Naive thymus-derived CD4-positive, alpha-beta T cell (primary cell): ENCODE results near the gene CGB1. TPM values are rescaled to one million over a fixed set of nuclear protein-coding genes. Genes with fewer than 3 reads are reported as not detected.
A peak's percentile ranks its signal among the peaks of the same experiment; 100 is the strongest.

Source experiments
- ATAC-seq: fragments of 150-1000 bp; cut with Tn5 transposase; 2 replicates; pipeline ENCODE4 v1.10.0; 2021; ENCODE audit warnings: mild to moderate bottlenecking, moderate library complexity
- CTCF ChIA-PET: fragments of 350-600 bp; sonication (Branson Sonifier 250); formaldehyde crosslinking; loops from one replicate; lab custom pipeline; 2021; ENCODE audit warnings: antibody characterized with exemption; lab: Charles Lee
- POLR2A ChIA-PET: fragments of 350-600 bp; sonication (Branson Sonifier 250); formaldehyde crosslinking; loops from one replicate; lab custom pipeline; 2021; ENCODE audit warnings: antibody characterized with exemption, inconsistent platforms; lab: Charles Lee
- DNase-seq, 9 donors: peaks; one replicate each; pipeline versions ENCODE4 v3.0.0 to v3.0.0-alpha.2; 2020 to 2022; ENCODE audit warnings: mixed read lengths in 1 of 9
- H3K27ac ChIP-seq: one replicate; pipeline ENCODE4 v1.7.0; 2013; ENCODE audit warnings: mild to moderate bottlenecking, low read depth, low read length, moderate library complexity
- H3K27me3 ChIP-seq, 2 donors: one replicate each; pipeline ENCODE4 v1.7.0; 2013; ENCODE audit warnings: low read length in 2 of 2, mild to moderate bottlenecking in 2 of 2, moderate library complexity in 2 of 2; ENCODE audit not compliant: control insufficient read depth in 2 of 2, insufficient read depth in 2 of 2
- H3K36me3 ChIP-seq, 3 experiments: 1 replicate in 2 of 3; 2 replicates in 1 of 3; pipeline ENCODE4 v1.7.0; 2013; ENCODE audit warnings: low read length in 3 of 3, mild to moderate bottlenecking in 3 of 3, moderate library complexity in 1 of 3; ENCODE audit not compliant: insufficient read depth in 3 of 3, control insufficient read depth in 2 of 3
- H3K4me1 ChIP-seq, 2 donors: one replicate each; pipeline ENCODE4 v1.7.0; 2013; ENCODE audit warnings: low read length in 2 of 2, mild to moderate bottlenecking in 2 of 2, moderate library complexity in 1 of 2; ENCODE audit not compliant: control insufficient read depth in 2 of 2, insufficient read depth in 2 of 2
- H3K4me3 ChIP-seq: 2 replicates; pipeline ENCODE4 v1.7.0; 2013; ENCODE audit warnings: mild to moderate bottlenecking, low read length
- H3K9me3 ChIP-seq, 3 experiments: 1 replicate in 2 of 3; 2 replicates in 1 of 3; pipeline ENCODE4 v1.7.0; 2013; ENCODE audit warnings: low read length in 3 of 3; ENCODE audit not compliant: control insufficient read depth in 2 of 3
- H3K27ac Mint-ChIP-seq, 9 donors: one replicate each; pipeline ENCODE4 v1.8.0; 2020 to 2022; ENCODE audit warnings: mixed read lengths in 9 of 9, mild to moderate bottlenecking in 8 of 9, moderate library complexity in 5 of 9, inconsistent platforms in 2 of 9
- H3K27me3 Mint-ChIP-seq, 5 donors: one replicate each; pipeline ENCODE4 v1.8.0; 2021 to 2022; ENCODE audit warnings: mixed read lengths in 5 of 5, mild to moderate bottlenecking in 1 of 5
- H3K36me3 Mint-ChIP-seq, 5 donors: one replicate each; pipeline ENCODE4 v1.8.0; 2020 to 2022; ENCODE audit warnings: mixed read lengths in 5 of 5, mild to moderate bottlenecking in 3 of 5, inconsistent platforms in 1 of 5
- H3K4me1 Mint-ChIP-seq, 7 donors: one replicate each; pipeline ENCODE4 v1.8.0; 2020 to 2022; ENCODE audit warnings: mixed read lengths in 7 of 7, mild to moderate bottlenecking in 3 of 7, inconsistent platforms in 1 of 7
- H3K4me3 Mint-ChIP-seq, 10 donors: one replicate each; pipeline ENCODE4 v1.8.0; 2020 to 2022; ENCODE audit warnings: mild to moderate bottlenecking in 10 of 10, mixed read lengths in 10 of 10, moderate library complexity in 6 of 10, inconsistent platforms in 2 of 10
- H3K9me3 Mint-ChIP-seq, 11 donors: one replicate each; pipeline ENCODE4 v1.8.0; 2020 to 2022; ENCODE audit warnings: mixed read lengths in 11 of 11, mild to moderate bottlenecking in 4 of 11, inconsistent platforms in 1 of 11, moderate library complexity in 1 of 11
- intact Hi-C, 2 donors: fragments of 100-400 bp; cut with micrococcal nuclease; formaldehyde crosslinking; loops; one replicate each; pipeline ENCODE4 v1.15.1; 2023
- polyA plus RNA-seq, 2 donors: library from polyadenylated mRNA; unstranded; fragments of 300-500 nt; fragmentation: Illumina TruSeq; gene quantifications; one replicate each; pipeline ENCODE4 v1.2.3, GENCODE V29; 2021
- total RNA-seq, 6 experiments: library from RNA in 5 of 6; stranded (reverse) in 5 of 6; gene quantifications; 1 replicate in 5 of 6; 2 replicates in 1 of 6; pipeline ENCODE4 v1.2.3 and lab custom pipeline; 2021 to 2026

CGB1 gene
- total and polyA plus RNA-seq, 7 experiments from 2014 or later: not detected

GRCh38 chr19:48993175-48994034, 43.3 kb downstream of the CGB1 start, which contains the start of the genes GYS1 and RUVBL2:
GYS1 (minus strand) TSS chr19:48993309; CDS start chr19:48993112, 197 bp downstream.
RUVBL2 (plus strand) TSS chr19:48993887; CDS start chr19:48993912, 25 bp downstream.
- POLR2A ChIA-PET: interaction anchor here (0.6 to 4.2 kb wide), 26 partner anchors 12 to 1883 kb away, joined by 3 to 58 read pairs (median 4); partner anchors contain the start of genes CA11, CARD8, FTL and PIH1D1
- Mint-ChIP-seq H3K4me1 (peaks cover 40 to 59% (median 46%) of the 10 kb centered on the region in 7 donors), H3K27me3 (no peaks in the 10 kb centered on the region), H3K9me3 (no peaks in the 10 kb centered on the region), H3K27ac (peak within 1 kb of the TSS; percentile 89 to 99 (median 97)), H3K4me3 (peak within 1 kb of the TSS; percentile 95 to 100 (median 96)), H3K36me3 (peaks cover 0 to 16% (median 4%) of the 10 kb centered on the region in 5 donors)
- Histone ChIP-seq H3K4me1 (peaks cover 23 to 24% of the 10 kb centered on the region in 2 donors), H3K4me3 (peak within 1 kb of the TSS; percentile 70), H3K27ac (peak within 1 kb of the TSS; percentile 80), H3K9me3 (no peaks in the 10 kb centered on the region), H3K36me3 (peaks cover 0 to 9% (median 0%) of the 10 kb centered on the region in 3 experiments), H3K27me3 (no peaks in the 10 kb centered on the region)
- ATAC-seq: peak; percentile 95
- intact Hi-C loops: loop anchor here (1.0 to 10.0 kb wide), 32 partner anchors 25 to 1519 kb away; partner anchors contain the start of genes ALDH16A1 (in 2 of the 2), DBP (in 2 of the 2), FTL (in 2 of the 2) and NUCB1 (in 2 of the 2)
- CTCF ChIA-PET: interaction anchor here (0.6 to 2.1 kb wide), 22 partner anchors 10 to 817 kb away, joined by 3 to 10 read pairs (median 4); partner anchors contain the start of genes DHDH and FTL
- DNase-seq: peak; percentile 96 to 100 (median 99)

GRCh38 chr19:48992581-48993174, 44.0 kb downstream of the CGB1 start:
- Histone ChIP-seq H3K4me3 (peak overlapping the region; percentile 70), H3K36me3 (peaks cover 0 to 13% (median 0%) of the 10 kb centered on the region in 3 experiments), H3K27ac (peak overlapping the region; percentile 80), H3K9me3 (no peaks in the 10 kb centered on the region), H3K27me3 (no peaks in the 10 kb centered on the region), H3K4me1 (peaks cover 23 to 24% of the 10 kb centered on the region in 2 donors)
- Mint-ChIP-seq H3K36me3 (peaks cover 0 to 20% (median 9%) of the 10 kb centered on the region in 5 donors), H3K4me3 (peak overlapping the region; percentile 95 to 100 (median 96)), H3K27me3 (no peaks in the 10 kb centered on the region), H3K4me1 (peaks cover 39 to 60% (median 45%) of the 10 kb centered on the region in 7 donors), H3K27ac (peak overlapping the region; percentile 87 to 99 (median 96)), H3K9me3 (peaks cover 0 to 2% (median 0%) of the 10 kb centered on the region in 11 donors)
- ATAC-seq (no peak), DNase-seq (peak in 1 of 9 donors; percentile 14)
- intact Hi-C loops: loop anchor here (1.0 to 10.0 kb wide), 32 partner anchors 26 to 1520 kb away; partner anchors contain the start of genes ALDH16A1 (in 2 of the 2), DBP (in 2 of the 2), FTL (in 2 of the 2) and NUCB1 (in 2 of the 2)
- ChIA-PET POLR2A (interaction anchor here (0.8 to 4.2 kb wide), 18 partner anchors 11 to 858 kb away, joined by 3 to 58 read pairs (median 4); partner anchors contain the start of genes CA11, FTL, PIH1D1 and PTOV1), CTCF (interaction anchor here (0.6 to 2.1 kb wide), 12 partner anchors 9 to 268 kb away, joined by 3 to 10 read pairs (median 4); partner anchors contain the start of genes DHDH and FTL)

GRCh38 chr19:48991873-48992580, 44.7 kb downstream of the CGB1 start:
- POLR2A ChIA-PET: interaction anchor here (0.8 to 4.2 kb wide), 6 partner anchors 10 to 672 kb away, joined by 4 to 58 read pairs (median 4); partner anchors contain the start of gene FTL
- Histone ChIP-seq H3K27me3 (no peaks in the 10 kb centered on the region), H3K36me3 (peaks cover 0 to 13% (median 0%) of the 10 kb centered on the region in 3 experiments), H3K9me3 (no peaks in the 10 kb centered on the region), H3K4me1 (peaks cover 23 to 24% of the 10 kb centered on the region in 2 donors), H3K27ac (peak overlapping the region; percentile 80), H3K4me3 (peak overlapping the region; percentile 70)
- Mint-ChIP-seq H3K4me1 (peaks cover 39 to 57% (median 42%) of the 10 kb centered on the region in 7 donors), H3K4me3 (peak overlapping the region; percentile 95 to 100 (median 96)), H3K36me3 (peaks cover 0 to 22% (median 9%) of the 10 kb centered on the region in 5 donors), H3K9me3 (peaks cover 0 to 2% (median 0%) of the 10 kb centered on the region in 11 donors), H3K27me3 (no peaks in the 10 kb centered on the region), H3K27ac (peak overlapping the region; percentile 87 to 99 (median 96))
- ATAC-seq (no peak), DNase-seq (no peak)
- intact Hi-C loops: loop anchor here (2.0 to 10.0 kb wide), 13 partner anchors 27 to 1520 kb away; partner anchors contain the start of genes ALDH16A1 (in 2 of the 2), PIH1D1 (in 2 of the 2), ASPDH (in 1 of the 2) and BAX (in 1 of the 2)
- CTCF ChIA-PET: interaction anchor here (0.5 to 2.1 kb wide), 7 partner anchors 18 to 204 kb away, joined by 3 to 10 read pairs (median 4); no protein-coding TSS in a partner anchor

- Mint-ChIP-seq H3K27me3 (no peaks in the 10 kb centered on the region), H3K36me3 (peaks cover 0 to 22% (median 9%) of the 10 kb centered on the region in 5 donors), H3K4me3 (peak overlapping the region in 3 of 10 donors; percentile 15 to 43 (median 27)), H3K9me3 (peaks cover 0 to 2% (median 0%) of the 10 kb centered on the region in 11 donors), H3K27ac (peak overlapping the region in 3 of 9 donors; percentile 49 to 86 (median 59)), H3K4me1 (peaks cover 37 to 51% (median 40%) of the 10 kb centered on the region in 7 donors)
- ChIA-PET POLR2A (interaction anchor here (0.6 to 4.2 kb wide), 5 partner anchors 9 to 90 kb away, joined by 4 to 58 read pairs (median 5); partner anchors contain the start of gene FTL), CTCF (no interaction called here)
- Histone ChIP-seq H3K27me3 (no peaks in the 10 kb centered on the region), H3K27ac (no peak overlapping the region), H3K4me1 (peaks cover 23 to 24% of the 10 kb centered on the region in 2 donors), H3K4me3 (no peak overlapping the region), H3K9me3 (no peaks in the 10 kb centered on the region), H3K36me3 (peaks cover 0 to 13% (median 0%) of the 10 kb centered on the region in 3 experiments)
- ATAC-seq (no peak), DNase-seq (no peak)
- intact Hi-C loops: loop anchor here (5.0 to 10.0 kb wide), 8 partner anchors 64 to 1521 kb away; partner anchors contain the start of genes ALDH16A1 (in 2 of the 2), PIH1D1 (in 2 of the 2), ASPDH (in 1 of the 2) and CGB7 (in 1 of the 2)
These were observed 45.6 kb downstream of the CGB1 start for GRCh38 chr19:48991011-48991609.

DNA sequence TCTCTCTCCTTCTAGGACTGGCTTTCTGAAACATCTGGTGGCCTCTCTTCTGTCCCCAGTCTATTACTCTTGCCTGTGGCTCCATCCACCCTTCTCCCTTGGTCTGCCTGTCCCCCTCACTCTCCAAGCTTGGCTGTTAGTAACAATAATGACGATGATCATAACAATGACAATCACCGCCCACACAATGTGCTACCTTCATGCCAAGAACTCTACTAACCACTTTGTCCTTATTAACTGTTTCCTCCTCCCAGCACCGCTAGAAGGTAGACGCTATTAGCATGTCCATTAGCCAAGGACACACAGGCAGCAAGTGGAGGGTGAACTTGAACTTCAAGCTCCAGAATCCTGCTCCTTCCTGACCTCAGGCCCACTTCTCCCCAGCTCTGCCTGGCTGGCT, 46.3 kb downstream of the CGB1 start:
- Histone ChIP-seq H3K36me3 (peaks cover 0 to 19% (median 0%) of the 10 kb centered on the region in 3 experiments), H3K4me1 (peaks cover 23 to 24% of the 10 kb centered on the region in 2 donors), H3K9me3 (no peaks in the 10 kb centered on the region), H3K4me3 (no peak overlapping the region), H3K27ac (no peak overlapping the region), H3K27me3 (no peaks in the 10 kb centered on the region)
- Mint-ChIP-seq H3K4me3 (peak overlapping the region in 3 of 10 donors; percentile 4 to 46 (median 15)), H3K4me1 (peaks cover 36 to 50% (median 39%) of the 10 kb centered on the region in 7 donors), H3K27ac (peak overlapping the region in 4 of 9 donors; percentile 59 to 86 (median 68)), H3K27me3 (no peaks in the 10 kb centered on the region), H3K9me3 (peaks cover 0 to 2% (median 0%) of the 10 kb centered on the region in 11 donors), H3K36me3 (peaks cover 0 to 22% (median 9%) of the 10 kb centered on the region in 5 donors)
- POLR2A ChIA-PET: interaction anchor here (0.6 to 4.2 kb wide), 2 partner anchors 10 to 25 kb away, joined by 5 to 58 read pairs; partner anchors contain the start of gene FTL
- DNase-seq (no peak), ATAC-seq (no peak)
- intact Hi-C loops: loop anchor here (5.0 to 10.0 kb wide), 8 partner anchors 64 to 1522 kb away; partner anchors contain the start of genes ALDH16A1 (in 2 of the 2), PIH1D1 (in 2 of the 2), ASPDH (in 1 of the 2) and CGB7 (in 1 of the 2)
- CTCF ChIA-PET: interaction anchor here (0.6 kb wide), 1 partner anchor 202 kb away, joined by 3 read pairs; no protein-coding TSS in a partner anchor
